GM12878 (cell line): ENCODE results near the gene MYT1. TPM values are rescaled to one million over a fixed set of nuclear protein-coding genes. Genes with fewer than 3 reads are reported as not detected.

Experiments
- ATAC-seq: fragments of 200-7000 bp; cut with Tn5 transposase; 3 replicates; pipeline ENCODE4 v1.9.1; 2020; ENCODE audit warnings: mild to moderate bottlenecking, moderate library complexity
- BruUV-seq: library from RNA; stranded (reverse); fragments of 400-500 nt; replicated peaks from 2 replicates; lab custom pipeline; 2021; lab: Mats Ljungman, UMichigan
- CTCF ChIA-PET: fragments of 300-600 bp; sonication (Branson Sonifier 250); formaldehyde crosslinking; extraction: SDS; loops from one replicate; lab custom pipeline; 2021; ENCODE audit warnings: inconsistent platforms; lab: Yijun Ruan, JAX
- POLR2A ChIA-PET: fragments of 350-600 bp; formaldehyde crosslinking; extraction: SDS; loops from one replicate; lab custom pipeline; 2021; ENCODE audit warnings: inconsistent platforms; lab: Charles Lee
- RAD21 ChIA-PET: fragments of 300-600 bp; sonication (Branson Sonifier 250); formaldehyde crosslinking; loops from one replicate; lab custom pipeline; 2023; ENCODE audit warnings: antibody characterized with exemption; ENCODE audit not compliant: unreplicated experiment; lab: Charles Lee
- SMC1A ChIA-PET: fragments of 300-600 bp; sonication (Branson Sonifier 250); formaldehyde crosslinking; loops from one replicate; lab custom pipeline; 2023; ENCODE audit not compliant: unreplicated experiment, uncharacterized antibody; lab: Charles Lee
- DNase-seq: peaks from one replicate; pipeline ENCODE4 v3.0.0-alpha.2; 2011; ENCODE audit warnings: low read depth, low spot score
- FAIRE-seq: peaks from 3 replicates; lab custom pipeline; 2011; peaks lifted over from hg19 to GRCh38; lab: Jason Lieb, UNC
- H2AFZ ChIP-seq: 2 replicates; pipeline ENCODE4 v1.6.0; 2011; ENCODE audit warnings: low read depth, low read length, control low read depth; ENCODE audit not compliant: control insufficient read depth
- H3K27ac ChIP-seq: 2 replicates; pipeline ENCODE4 v1.5.1; 2011; ENCODE audit warnings: control low read depth; ENCODE audit not compliant: control insufficient read depth, insufficient read depth
- H3K27me3 ChIP-seq, 2 experiments: replicated peaks in 1 of 2; 2 replicates each; pipeline versions ENCODE4 v1.6.0 to v1.6.1; 2011; ENCODE audit warnings: low read length in 1 of 2; ENCODE audit not compliant: control insufficient read depth in 2 of 2, insufficient read depth in 2 of 2
- H3K36me3 ChIP-seq, 2 experiments: 2 replicates each; pipeline ENCODE4 v1.5.1; 2011; ENCODE audit warnings: low read length in 1 of 2; ENCODE audit not compliant: control insufficient read depth in 2 of 2, insufficient read depth in 2 of 2
- H3K4me1 ChIP-seq: 2 replicates; pipeline ENCODE4 v1.6.1; 2011; ENCODE audit warnings: mild to moderate bottlenecking, low read length, moderate library complexity, mixed read lengths; ENCODE audit not compliant: control insufficient read depth, insufficient read depth
- H3K4me2 ChIP-seq: 2 replicates; pipeline ENCODE4 v1.6.0; 2011; ENCODE audit warnings: control low read depth; ENCODE audit not compliant: control insufficient read depth, insufficient read depth
- H3K4me3 ChIP-seq: fragments of 200-600 bp; sonication (generic); 2 replicates; pipeline ENCODE4 v1.5.1; 2016
- H3K79me2 ChIP-seq: 2 replicates; pipeline ENCODE4 v1.6.0; 2011; ENCODE audit warnings: low read length; ENCODE audit not compliant: control insufficient read depth, insufficient read depth
- H3K9ac ChIP-seq: 2 replicates; pipeline ENCODE4 v1.8.0; 2011; ENCODE audit warnings: low read length, control low read depth, mixed read lengths; ENCODE audit not compliant: control insufficient read depth, insufficient read depth
- H3K9me3 ChIP-seq: replicated peaks from 3 replicates; pipeline ENCODE4 v1.5.1; 2011; ENCODE audit warnings: mild to moderate bottlenecking, low read length; ENCODE audit not compliant: control insufficient read depth, insufficient read depth
- H4K20me1 ChIP-seq: 2 replicates; pipeline ENCODE4 v1.6.0; 2011; ENCODE audit not compliant: control insufficient read depth, insufficient read depth
- BCL11A ChIP-seq: IDR thresholded peaks from 2 replicates; pipeline ENCODE4 v1.6.1; 2011; ENCODE audit warnings: low read depth, low read length
- BMI1 ChIP-seq: fragments of 450-650 bp; IDR thresholded peaks from 2 replicates; pipeline ENCODE4 v1.6.1; 2016; ENCODE audit warnings: mild to moderate bottlenecking, moderate library complexity, borderline replicate concordance
- CHD1 ChIP-seq: IDR thresholded peaks from 2 replicates; pipeline ENCODE4 v1.6.1; 2012; ENCODE audit warnings: low read depth, low read length, improper control_type of control experiment
- CREB1 ChIP-seq: IDR thresholded peaks from 2 replicates; pipeline ENCODE4 v1.6.1; 2012; ENCODE audit warnings: low read depth, mild to moderate bottlenecking, inconsistent platforms
- ESRRA ChIP-seq: IDR thresholded peaks from 2 replicates; pipeline ENCODE4 v1.6.1; 2012; ENCODE audit warnings: mild to moderate bottlenecking, low read length, improper control_type of control experiment
- ETV6 ChIP-seq, 2 experiments: fragments of 450-650 bp in 1 of 2; IDR thresholded peaks in 1 of 2; conservative IDR thresholded peaks in 1 of 2; 2 replicates each; pipeline ENCODE4 v1.6.1; 2014; ENCODE audit warnings: antibody characterized with exemption in 1 of 2, borderline replicate concordance in 1 of 2, low read depth in 1 of 2, mild to moderate bottlenecking in 1 of 2, moderate library complexity in 1 of 2
- GABPA ChIP-seq: IDR thresholded peaks from 2 replicates; pipeline ENCODE4 v1.6.1; 2014; ENCODE audit warnings: antibody characterized with exemption, low read depth, mild to moderate bottlenecking, inconsistent platforms
- NR2F1 ChIP-seq: fragments of 450-650 bp; conservative IDR thresholded peaks from 2 replicates; pipeline ENCODE4 v1.6.1; 2017; ENCODE audit warnings: mild to moderate bottlenecking
- RB1 ChIP-seq: fragments of 450-650 bp; formaldehyde crosslinking; IDR thresholded peaks from 2 replicates; pipeline ENCODE4 v1.6.1; 2017; ENCODE audit warnings: mild to moderate bottlenecking, borderline replicate concordance
- WGBS: methylation state at CpG from one replicate; pipeline ENCODE4 v1.1.6; 2016; ENCODE audit warnings: low lambda C conversion rate; ENCODE audit not compliant: insufficient replicate concordance, insufficient coverage; ENCODE audit errors: missing lambda C conversion rate; 5-methylcytosine and 5-hydroxymethylcytosine counted together
- in situ Hi-C: fragments of 300-500 bp; cut with MboI; formaldehyde crosslinking; loops from 9 replicates; pipeline ENCODE4 v1.14.3; 2018; ENCODE audit warnings: mixed read lengths
- intact Hi-C: fragments of 100-400 bp; cut with micrococcal nuclease; formaldehyde crosslinking; loops from one replicate; pipeline ENCODE4 v1.14.2; 2022; ENCODE audit not compliant: unreplicated experiment
- polyA plus RNA-seq, 11 experiments: library from polyadenylated mRNA; depleted of rRNA in 4 of 11; unstranded in 6 of 11; stranded (reverse) in 5 of 11; fragments of >200 nt; fragmentation: Nextera tagmentation in 4 of 11; fragmentation: Illumina TruSeq in 1 of 11; extraction: Ambion mirVana in 4 of 11; extraction: Trizol in 1 of 11; gene quantifications; 1 replicate in 1 of 11; 2 replicates in 10 of 11; pipeline versions ENCODE4 v1.2.1 to v1.2.3, GENCODE V29; 2011 to 2016; ENCODE audit warnings: inconsistent platforms in 2 of 11, missing spikeins in 2 of 11, low read depth in 1 of 11
- total RNA-seq, 4 experiments: library from RNA; depleted of rRNA in 3 of 4; stranded (reverse); fragments of >200 nt in 3 of 4; fragmentation: Illumina TruSeq in 1 of 4; extraction: Trizol in 1 of 4; gene quantifications; 2 replicates each; pipeline versions ENCODE4 v1.2.1 to v1.2.3, GENCODE V29; 2013 to 2021
- TF ChIP-seq, protein P1 (sequence below): fragments of 450-650 bp; IDR thresholded peaks from 2 replicates; pipeline ENCODE4 v1.6.1; 2016; ENCODE audit warnings: mild to moderate bottlenecking
- TF ChIP-seq, protein P2 (sequence below): fragments of 450-650 bp; formaldehyde crosslinking; IDR thresholded peaks from 2 replicates; pipeline ENCODE4 v1.4.0; 2020; ENCODE audit warnings: mild to moderate bottlenecking, moderate library complexity
- TF ChIP-seq, protein P3 (sequence below): fragments of 150-350 bp; IDR thresholded peaks from 2 replicates; pipeline ENCODE4 v1.6.1; 2014; ENCODE audit warnings: mild to moderate bottlenecking, low read depth, low read length

The MYT1 gene
- total and polyA plus RNA-seq, 10 of the 15 experiments (the other 5 are each of a cell fraction or from before 2014, with no cell fraction given), result 0.01 to 0.10 TPM; not detected in 8

DNA sequence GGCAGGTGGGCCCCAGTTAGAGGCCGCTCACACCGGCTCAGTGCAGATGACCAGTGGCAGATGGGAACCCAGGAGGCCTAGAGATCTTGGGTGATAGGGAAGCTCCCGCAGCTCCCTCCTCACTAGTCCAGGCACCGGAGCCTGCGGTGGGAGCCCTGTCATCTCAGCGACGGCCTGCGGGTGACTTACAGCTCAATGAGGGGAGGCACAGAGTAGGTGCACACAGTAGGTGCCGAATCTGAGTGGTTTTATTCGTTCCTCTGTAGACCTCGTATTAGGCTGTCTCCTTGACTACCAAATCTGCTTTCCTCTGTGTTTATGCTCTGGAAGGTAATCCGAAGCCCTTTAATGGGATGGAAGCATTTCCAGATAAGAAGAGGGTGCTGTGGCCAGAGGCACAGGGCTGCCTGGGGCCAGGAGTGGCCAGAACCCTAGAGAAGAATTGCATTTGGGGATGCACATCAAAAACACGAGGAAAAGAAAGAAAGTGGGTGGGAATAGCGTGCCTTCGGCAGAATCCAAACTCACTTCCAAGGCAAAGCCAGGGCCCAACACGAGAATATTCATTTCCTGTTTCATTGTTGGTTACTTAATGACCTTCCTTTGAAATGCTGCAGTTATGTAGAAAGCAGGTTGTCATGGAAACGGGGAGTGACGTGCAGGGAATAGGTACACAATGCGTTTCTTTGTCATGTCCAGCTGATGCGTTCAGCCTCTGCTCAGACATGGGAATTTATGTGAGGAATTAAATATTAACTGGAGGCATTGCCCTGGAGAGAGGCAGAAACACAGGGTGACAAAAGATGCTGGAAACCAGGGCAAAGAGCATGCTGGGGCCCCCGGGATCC lies 24.7 kb downstream of the MYT1 start:
- WGBS, result 35% methylated on average over 21 of the region's 21 CpGs
- SMC1A ChIA-PET, result no interaction called here
- BruUV-seq, result no TSS peak

More for the DNA sequence above, 24.7 kb downstream of the MYT1 start:
- CTCF ChIA-PET, result no interaction called here
- POLR2A ChIA-PET, result no interaction called here
- TF ChIP-seq NR2F1 (no peak), BCL11A (no peak), CREB1 (no peak), ESRRA (no peak), CHD1 (no peak), BMI1 (peak; percentile 86), GABPA (no peak), RB1 (no peak), ETV6 (conservative IDR thresholded peaks at IDR 0.05 in 1 of 2, IDR thresholded peaks at IDR 0.05 in 1 of 2; ENCODE audit: borderline replicate concordance in 1 of 2, low read depth in 1 of 2) (no peak)
- TF ChIP-seq, protein P1, sequence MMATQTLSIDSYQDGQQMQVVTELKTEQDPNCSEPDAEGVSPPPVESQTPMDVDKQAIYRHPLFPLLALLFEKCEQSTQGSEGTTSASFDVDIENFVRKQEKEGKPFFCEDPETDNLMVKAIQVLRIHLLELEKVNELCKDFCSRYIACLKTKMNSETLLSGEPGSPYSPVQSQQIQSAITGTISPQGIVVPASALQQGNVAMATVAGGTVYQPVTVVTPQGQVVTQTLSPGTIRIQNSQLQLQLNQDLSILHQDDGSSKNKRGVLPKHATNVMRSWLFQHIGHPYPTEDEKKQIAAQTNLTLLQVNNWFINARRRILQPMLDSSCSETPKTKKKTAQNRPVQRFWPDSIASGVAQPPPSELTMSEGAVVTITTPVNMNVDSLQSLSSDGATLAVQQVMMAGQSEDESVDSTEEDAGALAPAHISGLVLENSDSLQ, result peak; percentile 65; the same call in 1 of the 2 replicates
- TF ChIP-seq, protein P2, sequence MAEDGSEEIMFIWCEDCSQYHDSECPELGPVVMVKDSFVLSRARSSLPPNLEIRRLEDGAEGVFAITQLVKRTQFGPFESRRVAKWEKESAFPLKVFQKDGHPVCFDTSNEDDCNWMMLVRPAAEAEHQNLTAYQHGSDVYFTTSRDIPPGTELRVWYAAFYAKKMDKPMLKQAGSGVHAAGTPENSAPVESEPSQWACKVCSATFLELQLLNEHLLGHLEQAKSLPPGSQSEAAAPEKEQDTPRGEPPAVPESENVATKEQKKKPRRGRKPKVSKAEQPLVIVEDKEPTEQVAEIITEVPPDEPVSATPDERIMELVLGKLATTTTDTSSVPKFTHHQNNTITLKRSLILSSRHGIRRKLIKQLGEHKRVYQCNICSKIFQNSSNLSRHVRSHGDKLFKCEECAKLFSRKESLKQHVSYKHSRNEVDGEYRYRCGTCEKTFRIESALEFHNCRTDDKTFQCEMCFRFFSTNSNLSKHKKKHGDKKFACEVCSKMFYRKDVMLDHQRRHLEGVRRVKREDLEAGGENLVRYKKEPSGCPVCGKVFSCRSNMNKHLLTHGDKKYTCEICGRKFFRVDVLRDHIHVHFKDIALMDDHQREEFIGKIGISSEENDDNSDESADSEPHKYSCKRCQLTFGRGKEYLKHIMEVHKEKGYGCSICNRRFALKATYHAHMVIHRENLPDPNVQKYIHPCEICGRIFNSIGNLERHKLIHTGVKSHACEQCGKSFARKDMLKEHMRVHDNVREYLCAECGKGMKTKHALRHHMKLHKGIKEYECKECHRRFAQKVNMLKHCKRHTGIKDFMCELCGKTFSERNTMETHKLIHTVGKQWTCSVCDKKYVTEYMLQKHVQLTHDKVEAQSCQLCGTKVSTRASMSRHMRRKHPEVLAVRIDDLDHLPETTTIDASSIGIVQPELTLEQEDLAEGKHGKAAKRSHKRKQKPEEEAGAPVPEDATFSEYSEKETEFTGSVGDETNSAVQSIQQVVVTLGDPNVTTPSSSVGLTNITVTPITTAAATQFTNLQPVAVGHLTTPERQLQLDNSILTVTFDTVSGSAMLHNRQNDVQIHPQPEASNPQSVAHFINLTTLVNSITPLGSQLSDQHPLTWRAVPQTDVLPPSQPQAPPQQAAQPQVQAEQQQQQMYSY (CRISPR knock-in tag), result no peak
- TF ChIP-seq, protein P3, sequence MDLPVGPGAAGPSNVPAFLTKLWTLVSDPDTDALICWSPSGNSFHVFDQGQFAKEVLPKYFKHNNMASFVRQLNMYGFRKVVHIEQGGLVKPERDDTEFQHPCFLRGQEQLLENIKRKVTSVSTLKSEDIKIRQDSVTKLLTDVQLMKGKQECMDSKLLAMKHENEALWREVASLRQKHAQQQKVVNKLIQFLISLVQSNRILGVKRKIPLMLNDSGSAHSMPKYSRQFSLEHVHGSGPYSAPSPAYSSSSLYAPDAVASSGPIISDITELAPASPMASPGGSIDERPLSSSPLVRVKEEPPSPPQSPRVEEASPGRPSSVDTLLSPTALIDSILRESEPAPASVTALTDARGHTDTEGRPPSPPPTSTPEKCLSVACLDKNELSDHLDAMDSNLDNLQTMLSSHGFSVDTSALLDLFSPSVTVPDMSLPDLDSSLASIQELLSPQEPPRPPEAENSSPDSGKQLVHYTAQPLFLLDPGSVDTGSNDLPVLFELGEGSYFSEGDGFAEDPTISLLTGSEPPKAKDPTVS, result no peak
- H2AFZ ChIP-seq, result no peak overlapping the region
- H3K27me3 ChIP-seq, result peaks cover 0 to 2% of the 10 kb centered on the region in 2 experiments; a peak in 2 of 4 replicates
- no peaks in the 10 kb centered on the region; the same call in 2 of the 3 replicates for H3K9me3 ChIP-seq
- DNase-seq (no peak), FAIRE-seq (no peak), ATAC-seq (no peak)
- in situ Hi-C loops, result no loop called here
- no peaks in the 10 kb centered on the region for H3K79me2 ChIP-seq
- RAD21 ChIA-PET, result no interaction called here
- H3K27ac ChIP-seq, result no peak overlapping the region
- no peaks in the 10 kb centered on the region for H3K36me3 ChIP-seq
- intact Hi-C loops, result no loop called here
- no peak overlapping the region for H3K4me2 ChIP-seq
- no peaks in the 10 kb centered on the region for H3K4me1 ChIP-seq
- no peak overlapping the region for H3K9ac ChIP-seq
- no peak overlapping the region for H3K4me3 ChIP-seq
- no peaks in the 10 kb centered on the region for H4K20me1 ChIP-seq
